HEK293 (cell line): Measurements from ENCODE around the gene INKA1.

Experiments used
- CTCF ChIA-PET: fragments of 350-600 bp; formaldehyde crosslinking; extraction: SDS; loops from one replicate; lab custom pipeline; 2021; ENCODE audit warnings: antibody characterized with exemption; lab: Yijun Ruan, JAX
- POLR2A ChIA-PET: fragments of 300-600 bp; formaldehyde crosslinking; extraction: SDS; loops from one replicate; lab custom pipeline; 2020; ENCODE audit warnings: antibody characterized with exemption, inconsistent platforms; lab: Yijun Ruan, JAX
- H3K27ac ChIP-seq: fragments of 200-500 bp; sonication (Bioruptor generic); 2 replicates; pipeline ENCODE4 v1.5.1; 2014; ENCODE audit warnings: low read depth, low read length, control low read depth, inconsistent platforms; ENCODE audit errors: extremely low read depth
- H3K36me3 ChIP-seq, 2 experiments: fragments of 200-500 bp in 1 of 2; sonication (Bioruptor generic) in 1 of 2; 1 replicate in 1 of 2; 2 replicates in 1 of 2; pipeline ENCODE4 v1.5.1; 2014 to 2017; ENCODE audit warnings: inconsistent platforms in 2 of 2, low read length in 2 of 2; ENCODE audit not compliant: control insufficient read depth in 2 of 2, insufficient read depth in 1 of 2
- H3K4me1 ChIP-seq: fragments of 200-500 bp; sonication (Bioruptor generic); 2 replicates; pipeline ENCODE4 v1.5.1; 2014; ENCODE audit warnings: mild to moderate bottlenecking, low read length, inconsistent platforms; ENCODE audit not compliant: control insufficient read depth, insufficient read depth
- H3K4me3 ChIP-seq: 2 replicates; pipeline ENCODE4 v1.5.1; 2011; ENCODE audit warnings: low read depth, mild to moderate bottlenecking, control low read depth, low read length, moderate library complexity
- H3K9me3 ChIP-seq: fragments of 200-500 bp; sonication (Bioruptor generic); 2 replicates; pipeline ENCODE4 v1.5.1; 2014; ENCODE audit warnings: low read depth, low read length, inconsistent platforms; ENCODE audit not compliant: control insufficient read depth, insufficient read depth
- BCL11A ChIP-seq: fragments of 450-650 bp; formaldehyde crosslinking; IDR thresholded peaks from 2 replicates; pipeline ENCODE4 v1.5.1; 2016; ENCODE audit warnings: low read depth, missing biosample characterization, missing genetic modification characterization
- CTCF ChIP-seq: fragments of 450-650 bp; formaldehyde crosslinking; IDR thresholded peaks from 2 replicates; pipeline ENCODE4 v1.5.1; 2016; ENCODE audit warnings: missing biosample characterization, missing genetic modification characterization
- HIC1 ChIP-seq: fragments of 450-650 bp; formaldehyde crosslinking; IDR thresholded peaks from 2 replicates; pipeline ENCODE4 v1.5.1; 2016; ENCODE audit warnings: missing biosample characterization, missing genetic modification characterization
- KLF16 ChIP-seq: fragments of 450-650 bp; formaldehyde crosslinking; IDR thresholded peaks from 2 replicates; pipeline ENCODE4 v1.5.1; 2017; ENCODE audit warnings: missing biosample characterization, missing genetic modification characterization
- KLF8 ChIP-seq: fragments of 450-650 bp; formaldehyde crosslinking; IDR thresholded peaks from 2 replicates; pipeline ENCODE4 v1.5.1; 2016; ENCODE audit warnings: missing biosample characterization, missing genetic modification characterization
- MEIS1 ChIP-seq: sonication (generic); formaldehyde crosslinking; IDR thresholded peaks from 2 replicates; pipeline ENCODE4 v1.8.1; 2022; ENCODE audit warnings: missing genetic modification reagents, mild to moderate bottlenecking, borderline replicate concordance
- SCRT1 ChIP-seq: fragments of 450-650 bp; formaldehyde crosslinking; IDR thresholded peaks from 2 replicates; pipeline ENCODE4 v1.5.1; 2016; ENCODE audit warnings: missing biosample characterization, missing genetic modification characterization, borderline replicate concordance
- SP2 ChIP-seq: fragments of 450-650 bp; formaldehyde crosslinking; IDR thresholded peaks from 2 replicates; pipeline ENCODE4 v1.5.1; 2016; ENCODE audit warnings: missing biosample characterization, missing genetic modification characterization
- TCF7L2 ChIP-seq: IDR thresholded peaks from 2 replicates; pipeline ENCODE4 v1.6.1; 2011; ENCODE audit warnings: low read depth, mild to moderate bottlenecking, inconsistent platforms, low read length, moderate library complexity, borderline replicate concordance
- ZBTB21 ChIP-seq: fragments of 450-650 bp; formaldehyde crosslinking; IDR thresholded peaks from 2 replicates; pipeline ENCODE4 v1.5.1; 2017; ENCODE audit warnings: missing biosample characterization, missing genetic modification characterization
- ZBTB7A ChIP-seq: fragments of 450-650 bp; formaldehyde crosslinking; IDR thresholded peaks from 2 replicates; pipeline ENCODE4 v1.5.1; 2016; ENCODE audit warnings: low read depth, missing biosample characterization, missing genetic modification characterization
- ZBTB8A ChIP-seq: fragments of 450-650 bp; formaldehyde crosslinking; IDR thresholded peaks from 2 replicates; pipeline ENCODE4 v1.5.1; 2016; ENCODE audit warnings: missing biosample characterization, missing genetic modification characterization
- ZFHX2 ChIP-seq: fragments of 450-650 bp; formaldehyde crosslinking; conservative IDR thresholded peaks from 2 replicates; pipeline ENCODE4 v1.5.1; 2016; ENCODE audit warnings: missing biosample characterization, missing genetic modification characterization
- ZNF146 ChIP-seq: fragments of 450-650 bp; formaldehyde crosslinking; IDR thresholded peaks from 2 replicates; pipeline ENCODE4 v1.5.1; 2016; ENCODE audit warnings: missing biosample characterization, missing genetic modification characterization
- ZNF26 ChIP-seq: fragments of 450-650 bp; formaldehyde crosslinking; IDR thresholded peaks from 2 replicates; pipeline ENCODE4 v1.5.1; 2016; ENCODE audit warnings: missing biosample characterization, missing genetic modification characterization
- ZNF335 ChIP-seq: fragments of 450-650 bp; formaldehyde crosslinking; conservative IDR thresholded peaks from 2 replicates; pipeline ENCODE4 v1.5.1; 2016; ENCODE audit warnings: missing biosample characterization, missing genetic modification characterization
- ZNF341 ChIP-seq: fragments of 450-650 bp; formaldehyde crosslinking; IDR thresholded peaks from 2 replicates; pipeline ENCODE4; 2016; ENCODE audit warnings: low read depth, missing biosample characterization, missing genetic modification characterization
- ZNF501 ChIP-seq: fragments of 450-650 bp; formaldehyde crosslinking; IDR thresholded peaks from 2 replicates; pipeline ENCODE4 v1.5.1; 2016; ENCODE audit warnings: missing biosample characterization, missing genetic modification characterization
- ZNF521 ChIP-seq: fragments of 450-650 bp; formaldehyde crosslinking; IDR thresholded peaks from 2 replicates; pipeline ENCODE4 v1.5.1; 2017; ENCODE audit warnings: missing biosample characterization, mild to moderate bottlenecking, missing genetic modification characterization
- ZNF600 ChIP-seq: fragments of 450-650 bp; formaldehyde crosslinking; IDR thresholded peaks from 2 replicates; pipeline ENCODE4 v1.5.1; 2016; ENCODE audit warnings: missing biosample characterization, missing genetic modification characterization
- ZNF660 ChIP-seq: fragments of 450-650 bp; IDR thresholded peaks from 2 replicates; pipeline ENCODE4 v1.5.1; 2018; ENCODE audit warnings: missing biosample characterization, mild to moderate bottlenecking, missing genetic modification characterization
- ZNF701 ChIP-seq: fragments of 450-650 bp; formaldehyde crosslinking; IDR thresholded peaks from 2 replicates; pipeline ENCODE4 v1.5.1; 2016; ENCODE audit warnings: missing biosample characterization, missing genetic modification characterization
- ZNF747 ChIP-seq: fragments of 450-650 bp; formaldehyde crosslinking; IDR thresholded peaks from 2 replicates; pipeline ENCODE4 v1.5.1; 2016; ENCODE audit warnings: missing biosample characterization, missing genetic modification characterization
- ZNF76 ChIP-seq: fragments of 450-650 bp; formaldehyde crosslinking; IDR thresholded peaks from 2 replicates; pipeline ENCODE4; 2016; ENCODE audit warnings: low read depth, missing biosample characterization, missing genetic modification characterization, borderline replicate concordance

The INKA1 gene

GRCh38 chr3:49785565-49786356 is 17.3 kb upstream of the INKA1 start (continued):
- no peak for TF ChIP-seq SCRT1
- TF ChIP-seq HIC1 (tag by site-specific recombination): peak; percentile 76; the same call in 1 of the 2 replicates
- TF ChIP-seq ZBTB8A (tag by site-specific recombination): peak; percentile 86
- TF ChIP-seq ZNF341 (tag by site-specific recombination): no peak
- TF ChIP-seq ZFHX2 (tag by site-specific recombination): peak; percentile 64
- no peak for TF ChIP-seq ZNF701 (tag by site-specific recombination)

GRCh38 chr3:49786357-49787181 is 16.5 kb upstream of the INKA1 start, which contains the start of gene IP6K1:
Gene IP6K1, minus strand, starts transcription at chr3:49786542. Its CDS starts 38,502 bp downstream, at chr3:49748040.
- Histone ChIP-seq H3K27ac (peak within 1 kb of the TSS; percentile 64), H3K4me3 (peak within 1 kb of the TSS; percentile 86), H3K4me1 (no peaks in the 10 kb centered on the region), H3K36me3 (peaks cover 0 to 24% of the 10 kb centered on the region in 2 experiments; a peak in 2 of 3 replicates), H3K9me3 (no peaks in the 10 kb centered on the region)
- ChIA-PET POLR2A (interaction anchor here (0.6 to 1.6 kb wide), 12 partner anchors 9 to 154 kb away, joined by 3 to 6 read pairs (median 4); partner anchors contain the start of genes CDHR4, GMPPB, INKA1 and RBM6), CTCF (interaction anchor here (0.7 to 1.0 kb wide), 2 partner anchors 16 to 113 kb away, joined by 3 to 5 read pairs; partner anchors contain the start of gene INKA1)
- peak; percentile 13; the same call in 1 of the 2 replicates for TF ChIP-seq HIC1 (tag by site-specific recombination)
- TF ChIP-seq ZNF600 (tag by site-specific recombination): peak; percentile 47
- TF ChIP-seq CTCF (tag by site-specific recombination): peak; percentile 24; the same call in 1 of the 2 replicates
- no peak for TF ChIP-seq ZNF26 (tag by site-specific recombination)
- no peak for TF ChIP-seq ZNF521 (tag by site-specific recombination)
- TF ChIP-seq KLF8 (tag by site-specific recombination): 0 out of 2 replicates have a peak, but pooled peaks have one; percentile 11
- peak; percentile 56; the same call in 1 of the 2 replicates for TF ChIP-seq ZNF501
- no peak for TF ChIP-seq BCL11A (tag by site-specific recombination)
- TF ChIP-seq SP2: peak; percentile 95
- no peak for TF ChIP-seq KLF16 (tag by site-specific recombination)
- no peak for TF ChIP-seq ZBTB7A (tag by site-specific recombination)
- TF ChIP-seq ZNF146 (tag by site-specific recombination): no peak
- TF ChIP-seq ZNF660 (tag by site-specific recombination): no peak; the same call in 1 of the 2 replicates
- no peak for TF ChIP-seq MEIS1
- 0 out of 2 replicates have a peak, but pooled peaks have one; percentile 15 for TF ChIP-seq ZBTB8A (tag by site-specific recombination)
- peak; percentile 88 for TF ChIP-seq ZNF335 (tag by site-specific recombination)
- 0 out of 2 replicates have a peak, but pooled peaks have one; percentile 13 for TF ChIP-seq ZBTB21
- TF ChIP-seq ZNF747: no peak
- no peak for TF ChIP-seq TCF7L2
- peak; percentile 16; the same call in 1 of the 2 replicates for TF ChIP-seq ZNF76
